Cardiac fibroblast (primary cell): ENCODE data around the gene SLC39A11.
"Not testable (repeated sequence)": the region's sequence is repeated elsewhere in the genome, so short reads cannot be mapped to it uniquely, and the experiment has no call there.

Experiments used
- DNase-seq, 2 donors: peaks; one replicate each; pipeline versions ENCODE4 v3.0.0 to v3.0.0-alpha.2; 2010; ENCODE audit warnings: low read depth in 2 of 2
- H3K4me3 ChIP-seq, 2 donors: replicated peaks in 1 of 2; 1 replicate in 1 of 2; 2 replicates in 1 of 2; pipeline ENCODE4 v1.5.1; 2011; ENCODE audit warnings: low read depth in 2 of 2, low read length in 2 of 2, mild to moderate bottlenecking in 2 of 2, moderate library complexity in 1 of 2
- CTCF ChIP-seq: IDR thresholded peaks from one replicate; pipeline ENCODE4 v1.5.1; 2011; ENCODE audit warnings: low read depth, mild to moderate bottlenecking, low read length, inconsistent platforms

SLC39A11 gene

GRCh38 chr17:72789711-72790110, 302.8 kb downstream of the SLC39A11 start:
- H3K4me3 ChIP-seq: no peak overlapping the region
- DNase-seq: no peak
- no peak for TF ChIP-seq CTCF

- no peak overlapping the region for H3K4me3 ChIP-seq
- DNase-seq: peak; percentile 49 to 65
- TF ChIP-seq CTCF: no peak
These were observed 303.4 kb downstream of the SLC39A11 start for GRCh38 chr17:72788950-72789585.

GRCh38 chr17:72786209-72786608, 306.3 kb downstream of the SLC39A11 start:
- DNase-seq: no peak
- H3K4me3 ChIP-seq: no peak overlapping the region
- no peak for TF ChIP-seq CTCF

- no peak overlapping the region for H3K4me3 ChIP-seq
- no peak for TF ChIP-seq CTCF
- no peak for DNase-seq
These were observed 309.3 kb downstream of the SLC39A11 start for GRCh38 chr17:72782985-72783701.

- H3K4me3 ChIP-seq, DNase-seq: not testable (repeated sequence)
These were observed 310.1 kb downstream of the SLC39A11 start for GRCh38 chr17:72782437-72782836.

- no peak for DNase-seq
- TF ChIP-seq CTCF: no peak
- no peak overlapping the region for H3K4me3 ChIP-seq
These were observed 314.0 kb downstream of the SLC39A11 start for GRCh38 chr17:72778169-72779151.

- no peak overlapping the region for H3K4me3 ChIP-seq
- no peak for DNase-seq
- no peak for TF ChIP-seq CTCF
These were observed 316.6 kb downstream of the SLC39A11 start for GRCh38 chr17:72775919-72776318.
